ENCODE results near the gene ZNF730.

GRCh38 chr19:23099966-23100365 is 16.9 kb upstream of the ZNF730 start:
- TF ChIP-seq JUND (IDR thresholded peaks at IDR 0.05), result no peak
- no peak for TF ChIP-seq GABPA (IDR thresholded peaks at IDR 0.05 in 1 of 2, conservative IDR thresholded peaks at IDR 0.05 in 1 of 2)
- no peak for TF ChIP-seq CTCF (IDR thresholded peaks at IDR 0.05; ENCODE audit: low read depth, low read length, missing input control)
- TF ChIP-seq, protein P1, sequence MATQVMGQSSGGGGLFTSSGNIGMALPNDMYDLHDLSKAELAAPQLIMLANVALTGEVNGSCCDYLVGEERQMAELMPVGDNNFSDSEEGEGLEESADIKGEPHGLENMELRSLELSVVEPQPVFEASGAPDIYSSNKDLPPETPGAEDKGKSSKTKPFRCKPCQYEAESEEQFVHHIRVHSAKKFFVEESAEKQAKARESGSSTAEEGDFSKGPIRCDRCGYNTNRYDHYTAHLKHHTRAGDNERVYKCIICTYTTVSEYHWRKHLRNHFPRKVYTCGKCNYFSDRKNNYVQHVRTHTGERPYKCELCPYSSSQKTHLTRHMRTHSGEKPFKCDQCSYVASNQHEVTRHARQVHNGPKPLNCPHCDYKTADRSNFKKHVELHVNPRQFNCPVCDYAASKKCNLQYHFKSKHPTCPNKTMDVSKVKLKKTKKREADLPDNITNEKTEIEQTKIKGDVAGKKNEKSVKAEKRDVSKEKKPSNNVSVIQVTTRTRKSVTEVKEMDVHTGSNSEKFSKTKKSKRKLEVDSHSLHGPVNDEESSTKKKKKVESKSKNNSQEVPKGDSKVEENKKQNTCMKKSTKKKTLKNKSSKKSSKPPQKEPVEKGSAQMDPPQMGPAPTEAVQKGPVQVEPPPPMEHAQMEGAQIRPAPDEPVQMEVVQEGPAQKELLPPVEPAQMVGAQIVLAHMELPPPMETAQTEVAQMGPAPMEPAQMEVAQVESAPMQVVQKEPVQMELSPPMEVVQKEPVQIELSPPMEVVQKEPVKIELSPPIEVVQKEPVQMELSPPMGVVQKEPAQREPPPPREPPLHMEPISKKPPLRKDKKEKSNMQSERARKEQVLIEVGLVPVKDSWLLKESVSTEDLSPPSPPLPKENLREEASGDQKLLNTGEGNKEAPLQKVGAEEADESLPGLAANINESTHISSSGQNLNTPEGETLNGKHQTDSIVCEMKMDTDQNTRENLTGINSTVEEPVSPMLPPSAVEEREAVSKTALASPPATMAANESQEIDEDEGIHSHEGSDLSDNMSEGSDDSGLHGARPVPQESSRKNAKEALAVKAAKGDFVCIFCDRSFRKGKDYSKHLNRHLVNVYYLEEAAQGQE (IDR thresholded peaks at IDR 0.05), result no peak
- no peak for TF ChIP-seq TAF1 (conservative IDR thresholded peaks at IDR 0.05)
